K562 (cell line): ENCODE measurements around the gene LAMA3.

Source experiments
- CTCF ChIP-seq, 3 experiments: IDR thresholded peaks in 2 of 3; conservative IDR thresholded peaks in 1 of 3; 2 replicates each; pipeline ENCODE4 v1.5.1; 2011 to 2012; ENCODE audit warnings: low read length in 3 of 3, mild to moderate bottlenecking in 3 of 3, control low read depth in 2 of 3, improper control_type of control experiment in 1 of 3, inconsistent platforms in 1 of 3, low read depth in 1 of 3, mixed read lengths in 1 of 3, moderate library complexity in 1 of 3; ENCODE audit not compliant: insufficient read depth in 2 of 3
- TEAD1 ChIP-seq, 2 experiments: fragments of 450-650 bp in 1 of 2; sonication (generic) in 1 of 2; formaldehyde crosslinking; IDR thresholded peaks; 2 replicates each; pipeline versions ENCODE4 v1.4.0 to v1.8.0; 2020 to 2022; ENCODE audit warnings: mild to moderate bottlenecking in 2 of 2, missing genetic modification reagents in 1 of 2
- TRIM28 ChIP-seq: fragments of 450-650 bp; IDR thresholded peaks from 2 replicates; pipeline ENCODE4 v1.6.1; 2017
- ZNF717 ChIP-seq: fragments of 250-450 bp; sonication (Bioruptor Pico); IDR thresholded peaks from 2 replicates; pipeline ENCODE4 v1.5.0; 2021

GRCh38 chr18:23900994-23901393 is 211.7 kb downstream of the LAMA3 start:
- TF ChIP-seq CTCF (IDR thresholded peaks at IDR 0.05 in 2 of 3, conservative IDR thresholded peaks at IDR 0.05 in 1 of 3; ENCODE audit: insufficient read depth in 2 of 3, low read depth in 1 of 3, low read length in 3 of 3) (no peak), TEAD1 (CRISPR knock-in tag; IDR thresholded peaks at IDR 0.05) (no peak), TRIM28 (no peak), ZNF717 (CRISPR knock-in tag) (no peak)
